Activated CD8-positive, alpha-beta memory T cell treated with anti-CD3 and anti-CD28 coated beads, Interleukin-2, amount 10 ng/mL, durations not matched to agents 7 days and 5 days (primary cell): ENCODE results near the gene NEU2. TPM values are rescaled to one million over a fixed set of nuclear protein-coding genes. Genes with fewer than 3 reads are reported as not detected.
"Not testable (repeated sequence)": the region's sequence is repeated elsewhere in the genome, so short reads cannot be mapped to it uniquely, and the experiment has no call there.

Experiments used
- ATAC-seq: fragments of 150-1000 bp; cut with Tn5 transposase; one replicate; pipeline ENCODE4 v1.10.0; 2021; ENCODE audit warnings: moderate library complexity
- CTCF ChIA-PET: fragments of 350-600 bp; sonication (Branson Sonifier 250); formaldehyde crosslinking; loops from one replicate; lab custom pipeline; 2021; ENCODE audit warnings: antibody characterized with exemption; lab: Charles Lee
- DNase-seq: peaks from one replicate; pipeline ENCODE4 v3.0.0-alpha.2; 2020
- H3K27ac Mint-ChIP-seq: one replicate; pipeline ENCODE4 v1.8.0; 2021; ENCODE audit warnings: mild to moderate bottlenecking, mixed read lengths
- H3K27me3 Mint-ChIP-seq: one replicate; pipeline ENCODE4 v1.8.0; 2021; ENCODE audit warnings: mixed read lengths
- H3K36me3 Mint-ChIP-seq: one replicate; pipeline ENCODE4 v1.8.0; 2021; ENCODE audit warnings: mild to moderate bottlenecking, mixed read lengths
- H3K4me1 Mint-ChIP-seq: one replicate; pipeline ENCODE4 v1.8.0; 2021; ENCODE audit warnings: mixed read lengths
- H3K4me3 Mint-ChIP-seq: one replicate; pipeline ENCODE4 v1.8.0; 2021; ENCODE audit warnings: mild to moderate bottlenecking, moderate library complexity, mixed read lengths
- H3K9me3 Mint-ChIP-seq: one replicate; pipeline ENCODE4 v1.8.0; 2022; ENCODE audit warnings: low read depth, mixed read lengths
- total RNA-seq, 2 experiments: library from RNA; stranded (reverse); gene quantifications; one replicate each; pipeline ENCODE4 v1.2.3, GENCODE V29; 2021

The NEU2 gene
- total RNA-seq, 2 experiments from 2014 or later: not detected

DNA sequence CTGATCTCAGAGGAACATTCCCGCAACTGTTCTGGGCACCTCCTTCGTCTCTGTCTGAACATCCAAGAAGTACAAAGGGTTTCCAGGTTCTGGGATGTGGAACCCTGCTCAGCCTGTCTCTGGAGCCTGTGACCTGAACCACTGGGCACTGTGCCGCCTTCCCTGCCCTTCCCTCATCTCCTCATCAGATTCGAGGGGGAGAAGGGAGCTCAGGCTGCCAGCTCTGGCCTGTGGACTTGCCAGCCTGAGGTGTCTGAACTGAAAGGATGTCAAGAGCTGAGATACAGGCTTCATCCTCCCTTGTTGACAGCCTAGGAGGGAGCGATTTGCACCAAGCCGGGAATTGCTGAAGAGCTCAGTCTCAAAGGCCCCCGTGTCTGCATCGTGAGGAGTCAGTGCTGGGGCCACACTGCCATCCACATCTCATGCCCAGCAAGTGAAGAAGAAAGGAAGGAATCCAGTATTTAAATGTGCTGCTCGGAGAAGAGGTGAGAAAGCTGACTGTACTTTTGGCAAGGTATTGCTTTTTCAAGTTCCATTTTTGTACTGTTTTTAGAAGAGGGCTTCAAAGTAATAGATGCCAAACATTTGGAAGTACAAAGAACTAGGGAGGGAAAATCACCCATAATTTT lies 12.6 kb downstream of the NEU2 start:
- H3K4me1 Mint-ChIP-seq: peaks cover 2% of the 10 kb centered on the region
- H3K27ac Mint-ChIP-seq: no peak overlapping the region
- CTCF ChIA-PET: interaction anchor here (1.3 to 4.0 kb wide), 2 partner anchors 10 to 191 kb away, joined by 3 to 27 read pairs; no protein-coding TSS in a partner anchor
- H3K27me3 Mint-ChIP-seq: peaks cover 9% of the 10 kb centered on the region
- ATAC-seq (no peak), DNase-seq (no peak)
- H3K9me3 Mint-ChIP-seq: no peaks in the 10 kb centered on the region
- no peak overlapping the region for H3K4me3 Mint-ChIP-seq
- no peaks in the 10 kb centered on the region for H3K36me3 Mint-ChIP-seq

DNA sequence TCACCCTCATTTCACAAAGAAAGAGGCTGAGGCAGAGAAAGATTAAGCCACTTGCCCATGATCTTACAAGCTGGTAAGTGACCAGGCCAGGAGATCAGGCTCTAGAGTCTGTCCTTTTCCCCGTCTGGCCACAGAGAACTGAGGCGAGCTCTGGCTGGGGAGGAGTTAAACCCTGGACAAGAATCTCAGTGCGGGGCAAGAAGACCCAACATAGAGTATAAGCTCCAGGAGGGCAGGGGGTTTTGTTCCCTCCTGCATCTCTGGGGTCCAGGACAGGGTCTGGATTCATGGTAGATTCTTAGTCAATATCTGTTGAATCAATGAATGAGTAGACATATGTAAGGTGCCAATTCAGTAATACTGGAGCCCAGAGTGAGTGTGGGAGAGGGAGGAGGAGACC lies 14.7 kb downstream of the NEU2 start:
- CTCF ChIA-PET: interaction anchor here (0.6 to 1.7 kb wide), 2 partner anchors 14 to 792 kb away, joined by 3 to 5 read pairs; no protein-coding TSS in a partner anchor
- ATAC-seq: no peak
- Mint-ChIP-seq H3K4me3 (no peak overlapping the region), H3K4me1 (peaks cover 2% of the 10 kb centered on the region), H3K27me3 (peaks cover 9% of the 10 kb centered on the region), H3K9me3 (no peaks in the 10 kb centered on the region), H3K36me3 (no peaks in the 10 kb centered on the region), H3K27ac (no peak overlapping the region)
- DNase-seq: no peak

DNA sequence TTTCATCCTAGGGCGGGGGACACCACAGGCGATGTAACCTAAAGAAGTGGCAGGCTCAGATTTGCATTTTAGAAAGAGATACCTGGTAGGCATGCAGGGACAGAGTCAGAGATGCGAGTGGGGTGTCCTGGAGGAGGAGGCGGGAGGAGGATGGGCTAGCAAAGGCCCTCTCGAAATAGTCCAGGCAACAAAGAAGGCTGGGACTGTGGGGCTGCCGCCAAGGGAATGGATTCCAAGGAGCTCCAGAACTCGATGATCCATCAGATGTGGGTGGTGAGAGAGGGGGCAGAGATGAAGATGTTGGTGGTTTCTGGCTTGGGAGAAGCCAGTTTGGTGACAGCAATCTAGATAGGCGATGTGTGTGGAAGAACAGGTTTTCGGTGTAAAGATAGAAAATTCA lies 15.2 kb downstream of the NEU2 start:
- no peak for ATAC-seq
- H3K4me3 Mint-ChIP-seq: no peak overlapping the region

DNA sequence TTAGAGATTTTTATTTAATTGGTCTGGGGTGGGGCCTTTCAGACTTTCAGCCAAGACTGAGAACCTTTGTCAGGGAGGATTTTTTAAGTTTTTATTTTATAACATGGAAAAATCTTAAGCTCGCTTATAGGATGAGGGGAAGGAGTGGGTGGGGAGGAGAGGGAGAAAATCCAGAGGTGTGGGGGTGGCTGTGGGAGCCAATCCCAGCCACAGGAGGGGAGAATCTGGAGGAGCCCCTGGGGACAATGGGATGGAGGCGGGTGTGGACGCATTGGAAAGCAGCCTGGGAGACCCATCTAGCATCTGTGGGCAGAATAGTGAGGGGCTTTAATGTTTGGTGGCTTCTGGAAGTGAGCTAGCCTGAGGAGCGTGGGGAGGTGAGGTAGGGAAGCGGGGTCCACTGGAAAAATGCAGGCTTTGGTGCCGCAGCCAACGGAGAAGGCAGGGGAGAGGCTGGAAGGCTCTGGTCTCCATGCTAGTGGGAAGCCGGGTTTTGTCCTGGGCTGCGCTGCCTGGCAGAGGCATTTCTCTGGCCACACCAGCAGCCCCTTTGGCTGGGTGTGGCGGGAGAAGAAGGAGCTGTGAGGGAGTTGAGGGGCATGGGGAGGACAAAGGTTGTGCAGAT lies 16.2 kb downstream of the NEU2 start:
- DNase-seq: no peak
- CTCF ChIA-PET: interaction anchor here (1.3 to 1.7 kb wide), 2 partner anchors 9 to 12 kb away, joined by 3 to 5 read pairs; no protein-coding TSS in a partner anchor
- Mint-ChIP-seq H3K4me1 (peaks cover 2% of the 10 kb centered on the region), H3K27me3 (peaks cover 14% of the 10 kb centered on the region), H3K27ac (no peak overlapping the region), H3K9me3 (no peaks in the 10 kb centered on the region), H3K4me3 (no peak overlapping the region), H3K36me3 (no peaks in the 10 kb centered on the region)
- ATAC-seq: no peak

More for the DNA sequence above, 15.2 kb downstream of the NEU2 start:
- no peak for DNase-seq
- no peaks in the 10 kb centered on the region for H3K9me3 Mint-ChIP-seq
- no peak overlapping the region for H3K27ac Mint-ChIP-seq
- H3K36me3 Mint-ChIP-seq: no peaks in the 10 kb centered on the region
- CTCF ChIA-PET: interaction anchor here (1.3 to 1.7 kb wide), 2 partner anchors 10 to 13 kb away, joined by 3 to 5 read pairs; no protein-coding TSS in a partner anchor
- H3K27me3 Mint-ChIP-seq: peaks cover 9% of the 10 kb centered on the region
- H3K4me1 Mint-ChIP-seq: peaks cover 2% of the 10 kb centered on the region

DNA sequence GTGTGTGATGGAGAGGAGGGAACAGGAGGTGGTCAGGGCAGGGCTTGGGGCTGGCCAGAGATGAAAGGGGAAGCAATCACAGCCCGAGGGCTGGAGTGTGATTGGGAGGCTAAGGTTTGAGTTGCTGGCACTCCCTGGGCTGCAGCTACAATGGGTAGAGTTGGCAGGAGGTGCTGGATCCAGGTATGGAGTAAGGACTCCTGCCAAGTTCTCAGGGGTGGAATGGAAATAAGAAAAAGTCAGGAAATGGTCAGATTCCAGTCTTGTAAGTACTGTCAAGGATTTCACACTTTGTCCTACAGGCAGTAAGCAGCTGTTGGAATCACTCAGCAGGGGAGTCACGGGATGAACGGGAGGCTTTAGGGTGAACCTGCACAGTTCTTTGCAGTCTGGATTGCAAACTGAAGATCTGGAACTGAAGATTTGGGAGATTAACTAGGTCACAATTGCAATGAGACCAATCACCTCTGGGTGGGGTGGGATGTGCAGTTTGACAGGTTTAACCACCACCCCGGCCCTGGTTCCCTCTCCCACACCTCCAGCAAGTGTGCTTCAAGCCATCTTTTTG lies 16.8 kb downstream of the NEU2 start:
- peaks cover 19% of the 10 kb centered on the region for H3K27me3 Mint-ChIP-seq
- H3K4me3 Mint-ChIP-seq: no peak overlapping the region
- no peak for DNase-seq
- H3K9me3 Mint-ChIP-seq: no peaks in the 10 kb centered on the region
- CTCF ChIA-PET: interaction anchor here (0.8 to 1.3 kb wide), 2 partner anchors 10 to 11 kb away, joined by 3 to 7 read pairs; partner anchors contain the start of gene INPP5D
- ATAC-seq: no peak
- no peaks in the 10 kb centered on the region for H3K36me3 Mint-ChIP-seq
- no peak overlapping the region for H3K27ac Mint-ChIP-seq
- H3K4me1 Mint-ChIP-seq: peaks cover 8% of the 10 kb centered on the region

DNA sequence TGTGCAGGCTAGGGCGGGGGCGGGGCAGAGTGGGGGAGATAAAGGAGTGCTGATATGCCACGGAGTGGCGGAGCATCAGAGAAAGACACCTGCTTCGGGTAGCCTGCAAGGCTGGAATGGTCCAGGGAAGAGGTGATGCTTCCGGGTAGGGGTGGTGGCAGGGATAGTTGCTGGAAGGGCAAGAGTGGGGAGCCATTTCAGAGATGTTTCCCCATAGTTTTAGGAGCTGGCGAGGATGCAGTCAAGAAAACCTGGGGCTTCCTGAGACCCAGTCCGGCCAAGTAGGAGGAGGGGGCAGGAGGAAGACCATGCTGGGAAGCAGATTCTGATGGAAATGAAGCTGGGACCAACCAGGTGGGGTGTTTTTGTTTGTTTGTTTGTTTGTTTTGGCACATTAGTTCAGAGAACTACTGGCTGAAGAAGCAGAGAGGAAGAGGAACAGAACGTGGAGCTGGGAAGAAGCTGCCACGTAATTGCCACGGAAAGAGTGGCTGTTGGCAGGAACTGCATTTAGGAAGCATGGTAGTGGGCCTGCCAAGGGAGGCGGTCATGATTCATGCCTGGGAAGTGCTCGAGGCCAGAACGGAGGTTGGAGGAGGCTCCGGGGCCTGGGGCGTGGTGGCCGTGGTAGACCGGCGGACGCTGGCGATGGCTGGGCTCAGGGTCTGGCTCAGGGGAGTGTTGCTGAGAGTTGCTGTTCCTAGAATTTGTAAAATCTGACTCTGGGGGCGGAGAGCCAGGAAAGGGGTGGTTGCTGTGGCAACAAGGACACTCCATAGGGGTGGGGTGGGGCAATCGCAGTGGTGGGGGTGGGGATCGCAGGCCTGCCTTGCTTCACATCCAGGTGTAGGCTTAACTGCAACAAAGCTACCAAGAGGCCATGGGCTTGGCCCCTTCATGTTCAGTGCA lies 19.0 kb downstream of the NEU2 start:
- no peak for DNase-seq
- no peak for ATAC-seq
- CTCF ChIA-PET: interaction anchor here (0.8 to 1.0 kb wide), 2 partner anchors 9 to 221 kb away, joined by 3 to 5 read pairs; partner anchors contain the start of gene INPP5D
- Mint-ChIP-seq H3K9me3 (no peaks in the 10 kb centered on the region), H3K4me1 (peaks cover 8% of the 10 kb centered on the region), H3K27me3 (peaks cover 29% of the 10 kb centered on the region), H3K27ac (no peak overlapping the region), H3K36me3 (no peaks in the 10 kb centered on the region), H3K4me3 (no peak overlapping the region)

DNA sequence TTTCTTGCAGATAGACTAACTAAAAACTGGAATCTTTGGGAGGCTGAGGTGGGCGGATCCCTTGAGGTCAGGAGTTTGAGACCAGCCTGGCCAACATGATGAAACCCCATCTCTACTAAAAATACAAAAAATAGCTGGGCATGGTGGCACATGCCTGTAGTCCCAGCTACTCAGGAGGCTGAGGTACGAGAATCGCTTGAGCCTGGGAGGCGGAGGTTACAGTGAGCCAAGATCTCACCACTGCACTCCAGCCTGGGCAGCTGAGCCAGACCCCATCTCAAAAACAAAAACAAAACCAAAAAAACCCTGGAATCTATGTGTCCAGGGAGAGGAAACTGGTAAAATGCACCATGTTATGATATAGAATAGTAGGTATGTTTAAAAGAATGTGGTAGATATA lies 20.0 kb downstream of the NEU2 start:
- H3K4me1 Mint-ChIP-seq, ATAC-seq, H3K9me3 Mint-ChIP-seq, H3K4me3 Mint-ChIP-seq, DNase-seq, H3K36me3 Mint-ChIP-seq, H3K27ac Mint-ChIP-seq: not testable (repeated sequence)
- H3K27me3 Mint-ChIP-seq: peaks cover 26% of the 10 kb centered on the region
- CTCF ChIA-PET: interaction anchor here (0.8 to 3.8 kb wide), 7 partner anchors 8 to 243 kb away, joined by 3 to 45 read pairs (median 5); partner anchors contain the start of gene INPP5D

DNA sequence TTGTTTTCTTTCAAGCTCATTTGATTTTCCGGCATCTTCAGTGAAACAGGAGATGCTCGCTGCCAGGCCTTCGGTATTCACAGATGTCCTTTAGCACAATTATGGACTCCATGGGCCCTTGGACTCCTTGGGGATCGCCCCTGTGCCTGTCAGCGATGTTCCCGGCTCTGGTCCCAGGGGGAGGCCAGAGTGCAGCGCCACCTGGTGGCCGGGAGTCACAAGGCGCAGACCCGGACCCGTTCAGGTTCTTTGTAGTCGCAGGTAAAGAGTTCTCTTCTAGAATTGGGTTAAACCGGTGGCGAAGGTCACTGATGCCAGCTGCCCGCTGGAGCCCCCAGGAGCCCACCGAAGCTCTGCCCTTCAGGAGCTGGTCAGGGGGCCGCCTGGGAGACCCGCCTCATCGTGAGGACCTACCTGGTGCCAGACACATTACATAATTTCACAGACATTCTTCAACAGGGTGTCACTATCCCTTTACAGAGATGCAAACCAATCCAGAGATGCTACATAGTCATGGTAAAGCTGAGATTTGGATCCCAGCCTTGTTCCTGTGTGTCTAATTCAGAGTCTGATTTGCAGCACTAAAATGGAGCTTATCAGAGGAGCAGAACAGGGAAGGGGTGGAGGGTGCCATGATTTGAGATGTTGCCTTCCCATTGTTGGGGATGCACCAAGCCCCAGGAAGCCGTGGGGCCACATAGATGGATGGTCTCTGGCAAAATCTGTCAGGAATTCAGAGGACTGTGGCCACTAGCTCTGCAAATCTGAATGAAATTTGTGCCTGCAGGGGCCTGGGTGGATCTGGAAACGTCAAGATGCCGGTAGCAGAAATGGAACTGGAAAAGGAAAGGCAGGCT lies 21.7 kb downstream of the NEU2 start:
- no peak overlapping the region for H3K4me3 Mint-ChIP-seq

DNA sequence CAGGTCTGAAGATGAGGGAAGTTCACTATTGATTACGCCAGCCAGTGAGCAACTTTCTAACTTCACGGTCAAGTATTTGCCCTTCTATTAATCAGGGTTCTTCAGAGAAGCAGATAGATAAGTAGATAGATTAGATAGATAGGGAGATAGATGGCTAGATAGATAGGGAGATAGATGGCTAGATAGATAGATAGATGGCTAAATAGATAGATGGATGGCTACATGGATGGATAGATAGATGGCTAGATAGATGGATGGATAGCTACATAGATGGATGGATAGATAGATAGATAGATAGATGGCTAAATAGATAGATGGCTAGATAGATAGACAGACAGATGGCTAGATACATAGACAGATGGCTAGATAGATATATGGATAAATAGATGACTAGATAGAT lies 22.9 kb downstream of the NEU2 start:
- no peak overlapping the region for H3K27ac Mint-ChIP-seq

More for the DNA sequence above, 21.7 kb downstream of the NEU2 start:
- H3K9me3 Mint-ChIP-seq: no peaks in the 10 kb centered on the region
- CTCF ChIA-PET: interaction anchor here (0.6 to 3.8 kb wide), 50 partner anchors 8 to 454 kb away, joined by 3 to 45 read pairs (median 3); partner anchors contain the start of genes ATG16L1, NEU2 and SNORC
- peaks cover 12% of the 10 kb centered on the region for H3K4me1 Mint-ChIP-seq
- DNase-seq (peak; percentile 76), ATAC-seq (peak; percentile 82)
- H3K27ac Mint-ChIP-seq: no peak overlapping the region
- peaks cover 22% of the 10 kb centered on the region for H3K27me3 Mint-ChIP-seq
- no peaks in the 10 kb centered on the region for H3K36me3 Mint-ChIP-seq

GRCh38 chr2:233056961-233057605 lies 24.6 kb downstream of the NEU2 start:
- Mint-ChIP-seq H3K27ac (no peak overlapping the region), H3K9me3 (no peaks in the 10 kb centered on the region), H3K36me3 (peaks cover 14% of the 10 kb centered on the region), H3K4me1 (peaks cover 19% of the 10 kb centered on the region), H3K4me3 (no peak overlapping the region), H3K27me3 (peaks cover 22% of the 10 kb centered on the region)
- CTCF ChIA-PET: interaction anchor here (1.1 to 1.3 kb wide), 2 partner anchors 9 to 195 kb away, joined by 3 read pairs; partner anchors contain the start of gene ATG16L1
- ATAC-seq: no peak
- no peak for DNase-seq

More for the DNA sequence above, 22.9 kb downstream of the NEU2 start:
- CTCF ChIA-PET: interaction anchor here (1.0 to 3.8 kb wide), 7 partner anchors 9 to 450 kb away, joined by 3 to 45 read pairs (median 4); no protein-coding TSS in a partner anchor
- no peak for DNase-seq
- Mint-ChIP-seq H3K36me3 (peaks cover 1% of the 10 kb centered on the region), H3K4me3 (no peak overlapping the region), H3K9me3 (no peaks in the 10 kb centered on the region), H3K27me3 (peaks cover 22% of the 10 kb centered on the region), H3K4me1 (peaks cover 19% of the 10 kb centered on the region)
- no peak for ATAC-seq

- no peaks in the 10 kb centered on the region for H3K9me3 Mint-ChIP-seq
- peak overlapping the region; percentile 97 for H3K27ac Mint-ChIP-seq
- H3K36me3 Mint-ChIP-seq: peaks cover 27% of the 10 kb centered on the region
- DNase-seq: no peak
- H3K4me1 Mint-ChIP-seq: peaks cover 33% of the 10 kb centered on the region
- CTCF ChIA-PET: interaction anchor here (0.7 to 5.1 kb wide), 10 partner anchors 9 to 210 kb away, joined by 3 to 71 read pairs (median 9); partner anchors contain the start of gene ATG16L1
- H3K4me3 Mint-ChIP-seq: peak overlapping the region; percentile 14
- ATAC-seq: no peak
- H3K27me3 Mint-ChIP-seq: peaks cover 12% of the 10 kb centered on the region
Measured at GRCh38 chr2:233058717-233059546, 26.5 kb downstream of the NEU2 start.
